Ovary (tissue), 9 donors: ENCODE measurements around the gene USP43. TPM values are rescaled to one million over a fixed set of nuclear protein-coding genes. Genes with fewer than 3 reads are reported as not detected.

Source experiments
- DNase-seq, 5 donors: peaks; one replicate each; pipeline ENCODE4 v3.0.0-alpha.2; 2019 to 2020
- H3K27ac ChIP-seq, 2 donors: fragments of 200-600 bp; one replicate each; pipeline versions ENCODE4 v1.5.1 to v1.8.0; 2019 to 2022
- H3K27me3 ChIP-seq: fragments of 200-600 bp; one replicate; pipeline ENCODE4 v1.8.0; 2022
- H3K36me3 ChIP-seq: fragments of 200-600 bp; sonication (generic); one replicate; pipeline ENCODE4 v1.5.1; 2019
- H3K4me1 ChIP-seq: one replicate; pipeline ENCODE4 v1.8.1; 2013; ENCODE audit warnings: mild to moderate bottlenecking, moderate library complexity; ENCODE audit not compliant: insufficient read depth
- H3K4me3 ChIP-seq: fragments of 200-600 bp; sonication (generic); one replicate; pipeline ENCODE4 v1.5.1; 2017
- H3K9me3 ChIP-seq, 2 donors: fragments of 200-600 bp in 1 of 2; sonication (generic) in 1 of 2; one replicate each; pipeline versions ENCODE4 v1.5.1 to v1.8.1; 2013 to 2019; ENCODE audit warnings: mild to moderate bottlenecking in 1 of 2, moderate library complexity in 1 of 2
- EP300 ChIP-seq: sonication (generic); formaldehyde crosslinking; IDR thresholded peaks from one replicate; pipeline ENCODE4 v1.6.1; 2017; ENCODE audit warnings: antibody characterized with exemption
- POLR2A ChIP-seq: fragments of 450-650 bp; IDR thresholded peaks from one replicate; pipeline ENCODE4 v1.6.1; 2017; ENCODE audit warnings: antibody characterized with exemption, mild to moderate bottlenecking, moderate library complexity
- WGBS, 3 donors: extraction: QIAGEN DNeasy Blood & Tissue Kit in 1 of 3; methylation state at CpG; one replicate each; pipeline versions ENCODE4 v1.1.5 to v1.1.7; 2013 to 2017; 5-methylcytosine and 5-hydroxymethylcytosine counted together
- intact Hi-C, 4 donors: fragments of 100-400 bp; cut with DNase I; formaldehyde crosslinking; loops; one replicate each; pipeline versions ENCODE4 v1.11.0 to v1.15.1; 2022 to 2023
- polyA plus RNA-seq, 2 donors: library from polyadenylated mRNA; stranded (reverse); fragments of 200-250 nt in 1 of 2; fragments of 350-450 nt in 1 of 2; fragmentation: Illumina TruSeq in 1 of 2; extraction: RNeasy Lipid Tissue Mini Kit (QIAGEN cat#74804) in 1 of 2; gene quantifications; one replicate each; pipeline ENCODE4 v1.2.3, GENCODE V29; 2013 to 2014
- total RNA-seq, 7 donors: library from RNA; depleted of rRNA in 2 of 7; stranded (reverse); fragments of >200 nt in 2 of 7; fragmentation: NEBNext Ultra II Directional in 3 of 7; extraction: Animal tissue kit (Norgen Biotek cat#: 25700) in 3 of 7; gene quantifications; one replicate each; pipeline versions ENCODE4 v1.1.0 to v1.2.4, GENCODE V29; 2016 to 2023
- TF ChIP-seq, protein P1 (sequence below), 3 donors: fragments of 450-650 bp in 2 of 3; fragments of 200-600 bp in 1 of 3; IDR thresholded peaks; one replicate each; pipeline versions ENCODE4 v1.5.1 to v1.8.0; 2016 to 2022; ENCODE audit warnings: antibody characterized with exemption in 3 of 3, mild to moderate bottlenecking in 1 of 3
- donor health status: DM: no; HTN: no; CAD: no; lungs with moderate emphysema.
- donor health status: DM: no; HTN: no; CAD: no.
- donor health status: Bipolar disorder and iron deficiency.
- donor health status: DM: yes; HTN: yes; CAD: no.
- donor health status: DM: no; HTN: no; CAD: no.
- donor health status: DM: yes; HTN: yes; CAD: no.

Gene USP43
- total and polyA plus RNA-seq, 9 donors, result 0.13 to 11.1 (median 0.68) TPM; not detected in 1

DNA sequence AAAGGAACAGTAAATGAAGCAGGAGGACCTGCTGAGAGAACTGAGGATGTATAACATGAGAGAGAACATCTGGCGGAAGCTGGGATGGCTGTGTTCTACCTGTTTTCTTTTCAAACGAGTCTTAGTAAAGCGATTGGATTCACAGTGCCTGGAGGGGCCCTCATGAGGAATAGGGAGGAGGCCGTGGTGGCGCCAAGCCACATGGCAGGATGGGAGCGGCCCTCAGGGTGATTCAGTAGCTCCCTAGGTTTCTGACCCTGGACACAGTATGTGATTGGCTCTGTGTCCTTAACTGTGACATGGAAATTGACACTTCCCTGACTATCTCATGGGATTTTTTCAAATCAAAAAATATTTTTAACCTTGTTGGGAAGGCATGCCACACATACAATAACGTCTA is 32.1 kb downstream of the USP43 start:
- intact Hi-C loops, result no loop called here
- TF ChIP-seq, protein P1, sequence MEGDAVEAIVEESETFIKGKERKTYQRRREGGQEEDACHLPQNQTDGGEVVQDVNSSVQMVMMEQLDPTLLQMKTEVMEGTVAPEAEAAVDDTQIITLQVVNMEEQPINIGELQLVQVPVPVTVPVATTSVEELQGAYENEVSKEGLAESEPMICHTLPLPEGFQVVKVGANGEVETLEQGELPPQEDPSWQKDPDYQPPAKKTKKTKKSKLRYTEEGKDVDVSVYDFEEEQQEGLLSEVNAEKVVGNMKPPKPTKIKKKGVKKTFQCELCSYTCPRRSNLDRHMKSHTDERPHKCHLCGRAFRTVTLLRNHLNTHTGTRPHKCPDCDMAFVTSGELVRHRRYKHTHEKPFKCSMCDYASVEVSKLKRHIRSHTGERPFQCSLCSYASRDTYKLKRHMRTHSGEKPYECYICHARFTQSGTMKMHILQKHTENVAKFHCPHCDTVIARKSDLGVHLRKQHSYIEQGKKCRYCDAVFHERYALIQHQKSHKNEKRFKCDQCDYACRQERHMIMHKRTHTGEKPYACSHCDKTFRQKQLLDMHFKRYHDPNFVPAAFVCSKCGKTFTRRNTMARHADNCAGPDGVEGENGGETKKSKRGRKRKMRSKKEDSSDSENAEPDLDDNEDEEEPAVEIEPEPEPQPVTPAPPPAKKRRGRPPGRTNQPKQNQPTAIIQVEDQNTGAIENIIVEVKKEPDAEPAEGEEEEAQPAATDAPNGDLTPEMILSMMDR (IDR thresholded peaks at IDR 0.05), result no peak
- TF ChIP-seq EP300, result no peak
- TF ChIP-seq POLR2A, result no peak
- 72 to 78% (median 72%) methylated on average over 7 of the region's 7 CpGs for WGBS, 3 donors

DNA sequence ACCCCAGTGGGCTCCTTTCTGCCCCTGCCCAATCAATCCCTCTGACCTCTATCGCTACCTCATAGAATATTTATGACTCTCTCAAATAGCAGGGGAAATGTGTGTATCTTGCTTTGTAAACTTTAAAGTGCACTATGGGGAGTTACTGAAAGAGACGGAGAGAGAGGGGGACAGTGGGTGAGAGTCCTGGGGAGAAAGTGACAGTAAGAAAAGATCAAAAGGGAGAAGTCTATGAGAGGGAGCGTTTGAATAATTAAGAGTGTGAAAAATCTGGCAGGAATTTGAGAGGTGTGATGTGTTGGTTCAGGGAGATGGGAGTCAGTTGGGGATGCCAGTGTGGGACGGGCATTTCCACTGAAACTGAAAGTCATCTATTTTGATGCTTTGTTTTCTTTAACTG is 32.6 kb downstream of the USP43 start:
- Histone ChIP-seq H3K36me3 (no peaks in the 10 kb centered on the region), H3K27me3 (no peaks in the 10 kb centered on the region), H3K4me1 (no peaks in the 10 kb centered on the region), H3K4me3 (no peak overlapping the region), H3K9me3 (no peaks in the 10 kb centered on the region), H3K27ac (no peak overlapping the region)
- 57 to 71% (median 58%) methylated on average over 4 of the region's 4 CpGs for WGBS, 3 donors
- intact Hi-C loops, result no loop called here
- DNase-seq, result no peak
- TF ChIP-seq, protein P1 (IDR thresholded peaks at IDR 0.05), result no peak
- TF ChIP-seq EP300 (no peak), POLR2A (no peak)

More for the DNA sequence above, 32.1 kb downstream of the USP43 start:
- no peak for DNase-seq
- Histone ChIP-seq H3K27ac (no peak overlapping the region), H3K27me3 (no peaks in the 10 kb centered on the region), H3K36me3 (no peaks in the 10 kb centered on the region), H3K4me1 (no peaks in the 10 kb centered on the region), H3K4me3 (no peak overlapping the region), H3K9me3 (no peaks in the 10 kb centered on the region)

DNA sequence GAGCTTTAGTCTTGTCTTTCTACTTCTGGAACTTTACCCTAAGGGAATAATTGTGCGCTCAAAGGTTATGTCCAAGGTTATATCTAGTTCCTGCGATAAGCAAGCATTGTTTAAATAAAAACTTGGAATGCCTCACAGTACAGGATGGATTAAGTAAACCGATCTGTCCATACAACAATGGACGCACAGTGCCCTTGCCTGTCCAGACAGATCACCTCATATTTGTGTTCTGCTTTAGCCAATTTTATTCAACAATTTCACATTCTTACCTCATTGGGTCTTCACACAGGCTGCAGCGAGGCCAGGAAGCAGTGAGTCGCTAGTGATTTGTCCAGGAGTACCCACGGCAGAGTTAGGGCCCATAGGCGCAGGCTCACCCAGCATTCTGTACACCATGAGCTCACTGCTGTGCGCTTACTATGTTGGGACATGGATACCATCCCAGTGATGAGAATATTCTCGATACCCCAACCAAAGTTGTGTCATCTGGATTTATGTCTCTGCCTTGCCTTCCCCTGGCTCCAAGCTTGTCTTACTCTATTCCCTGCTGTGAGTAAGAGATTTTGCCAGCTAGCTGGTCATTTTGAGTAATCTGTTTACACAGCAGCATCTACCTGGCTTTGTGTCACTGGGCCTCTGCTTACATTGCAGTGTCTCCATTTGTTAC is 39.8 kb downstream of the USP43 start:
- DNase-seq, result no peak
- Histone ChIP-seq H3K36me3 (no peaks in the 10 kb centered on the region), H3K27ac (no peak overlapping the region), H3K27me3 (no peaks in the 10 kb centered on the region), H3K4me3 (no peak overlapping the region), H3K9me3 (no peaks in the 10 kb centered on the region), H3K4me1 (no peaks in the 10 kb centered on the region)
- intact Hi-C loops, result no loop called here
- TF ChIP-seq POLR2A, result no peak
- TF ChIP-seq, protein P1 (IDR thresholded peaks at IDR 0.05), result no peak
- no peak for TF ChIP-seq EP300
- WGBS, 3 donors, result 75 to 86% (median 78%) methylated on average over 10 of the region's 10 CpGs

DNA sequence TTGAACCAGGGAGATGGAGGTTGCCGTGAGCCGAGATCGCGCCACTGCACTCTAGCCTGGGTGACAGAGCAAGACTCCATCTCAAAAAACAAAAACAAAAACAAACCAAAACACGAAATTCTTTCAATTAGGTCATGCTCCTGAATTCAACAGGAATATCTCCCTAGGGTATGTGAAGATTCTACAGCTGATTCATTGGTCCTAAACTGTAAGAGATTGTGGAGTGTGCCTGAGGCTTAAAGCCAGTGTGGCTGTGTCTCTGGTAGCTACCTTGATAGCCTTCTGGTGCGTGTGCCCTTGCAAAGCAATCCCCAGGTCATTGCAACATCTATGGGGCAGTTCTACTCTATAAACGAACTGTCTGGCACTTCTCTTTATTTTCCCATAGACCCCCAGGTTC is 48.4 kb downstream of the USP43 start:
- 80 to 83% (median 82%) methylated on average over 7 of the region's 7 CpGs for WGBS, 3 donors
- TF ChIP-seq POLR2A, result no peak
- TF ChIP-seq EP300, result no peak
- TF ChIP-seq, protein P1 (IDR thresholded peaks at IDR 0.05), result no peak
- intact Hi-C loops, result no loop called here
- Histone ChIP-seq H3K27ac (no peak overlapping the region), H3K27me3 (no peaks in the 10 kb centered on the region), H3K36me3 (no peaks in the 10 kb centered on the region), H3K9me3 (no peaks in the 10 kb centered on the region), H3K4me1 (no peaks in the 10 kb centered on the region), H3K4me3 (no peak overlapping the region)
- DNase-seq, result no peak
